Liver (tissue), 9 donors: ENCODE measurements around the gene PPP4C. TPM values are rescaled to one million over a fixed set of nuclear protein-coding genes. Genes with fewer than 3 reads are reported as not detected.

Experiments used
- DNase-seq: peaks from one replicate; pipeline ENCODE4 v3.0.0-alpha.2; 2017; ENCODE audit warnings: low spot score
- H3K27ac ChIP-seq, 2 donors: one replicate each; pipeline ENCODE4 v1.7.0; 2013; ENCODE audit warnings: inconsistent platforms in 2 of 2, low read length in 2 of 2, control low read depth in 1 of 2, low read depth in 1 of 2, mild to moderate bottlenecking in 1 of 2
- H3K27me3 ChIP-seq, 4 donors: one replicate each; pipeline versions ENCODE4 v1.6.1 to v1.7.0; 2013; ENCODE audit warnings: low read length in 3 of 4, inconsistent platforms in 1 of 4, mild to moderate bottlenecking in 1 of 4, moderate library complexity in 1 of 4; ENCODE audit not compliant: control insufficient read depth in 4 of 4, insufficient read depth in 4 of 4
- H3K36me3 ChIP-seq, 4 donors: one replicate each; pipeline versions ENCODE4 v1.6.1 to v1.7.0; 2013; ENCODE audit warnings: low read length in 3 of 4, mild to moderate bottlenecking in 3 of 4, low read depth in 1 of 4, moderate library complexity in 1 of 4; ENCODE audit not compliant: control insufficient read depth in 4 of 4, insufficient read depth in 3 of 4
- H3K4me1 ChIP-seq, 4 donors: one replicate each; pipeline versions ENCODE4 v1.6.1 to v1.7.0; 2013; ENCODE audit warnings: low read length in 3 of 4, mild to moderate bottlenecking in 3 of 4, moderate library complexity in 1 of 4; ENCODE audit not compliant: control insufficient read depth in 4 of 4, insufficient read depth in 4 of 4
- H3K4me3 ChIP-seq, 3 donors: one replicate each; pipeline versions ENCODE4 v1.6.1 to v1.7.0; 2013; ENCODE audit warnings: low read length in 3 of 3, control low read depth in 1 of 3, low read depth in 1 of 3, mild to moderate bottlenecking in 1 of 3
- H3K9ac ChIP-seq, 2 donors: one replicate each; pipeline ENCODE4 v1.7.0; 2013; ENCODE audit warnings: low read length in 2 of 2, mild to moderate bottlenecking in 2 of 2, moderate library complexity in 2 of 2, control low read depth in 1 of 2, low read depth in 1 of 2
- H3K9me3 ChIP-seq, 4 donors: one replicate each; pipeline versions ENCODE4 v1.6.1 to v1.7.0; 2013; ENCODE audit warnings: low read length in 3 of 4; ENCODE audit not compliant: control insufficient read depth in 4 of 4
- ATF3 ChIP-seq: IDR thresholded peaks from 2 replicates; pipeline ENCODE4 v1.6.1; 2016; ENCODE audit warnings: antibody characterized with exemption
- CTCF ChIP-seq: fragments of 150-350 bp; IDR thresholded peaks from 2 replicates; pipeline ENCODE4 v1.5.1; 2017; ENCODE audit warnings: improper control_type of control experiment, low read depth, low read length; ENCODE audit not compliant: missing input control
- EGR1 ChIP-seq, 2 donors: IDR thresholded peaks; 2 replicates each; pipeline ENCODE4 v1.6.1; 2016 to 2018; ENCODE audit warnings: antibody characterized with exemption in 2 of 2, low read depth in 2 of 2
- FOXA1 ChIP-seq: IDR thresholded peaks from 2 replicates; pipeline ENCODE4 v1.6.1; 2016; ENCODE audit warnings: antibody characterized with exemption
- FOXA2 ChIP-seq: IDR thresholded peaks from 2 replicates; pipeline ENCODE4 v1.6.1; 2016; ENCODE audit warnings: antibody characterized with exemption
- GABPA ChIP-seq, 2 donors: IDR thresholded peaks in 1 of 2; conservative IDR thresholded peaks in 1 of 2; 2 replicates each; pipeline ENCODE4 v1.6.1; 2016; ENCODE audit warnings: antibody characterized with exemption in 2 of 2, mild to moderate bottlenecking in 1 of 2, moderate library complexity in 1 of 2
- HNF4A ChIP-seq, 2 donors: conservative IDR thresholded peaks; 2 replicates each; pipeline ENCODE4 v1.6.1; 2016; ENCODE audit warnings: antibody characterized with exemption in 2 of 2, mild to moderate bottlenecking in 2 of 2
- HNF4G ChIP-seq: IDR thresholded peaks from 2 replicates; pipeline ENCODE4 v1.6.1; 2016; ENCODE audit warnings: antibody characterized with exemption
- JUND ChIP-seq, 2 donors: IDR thresholded peaks; 2 replicates each; pipeline ENCODE4 v1.6.1; 2016; ENCODE audit warnings: antibody characterized with exemption in 2 of 2
- MAX ChIP-seq: IDR thresholded peaks from 2 replicates; pipeline ENCODE4 v1.6.1; 2016; ENCODE audit warnings: antibody characterized with exemption
- NR2F2 ChIP-seq: IDR thresholded peaks from 2 replicates; pipeline ENCODE4 v1.6.1; 2016; ENCODE audit warnings: antibody characterized with exemption
- RAD21 ChIP-seq, 2 donors: IDR thresholded peaks; 2 replicates each; pipeline ENCODE4 v1.6.1; 2016; ENCODE audit warnings: antibody characterized with exemption in 2 of 2, mild to moderate bottlenecking in 2 of 2
- REST ChIP-seq: IDR thresholded peaks from 2 replicates; pipeline ENCODE4 v1.6.1; 2016; ENCODE audit warnings: antibody characterized with exemption, mild to moderate bottlenecking
- RXRA ChIP-seq, 2 donors: IDR thresholded peaks; 2 replicates each; pipeline ENCODE4 v1.6.1; 2017 to 2018; ENCODE audit warnings: antibody characterized with exemption in 2 of 2, mild to moderate bottlenecking in 1 of 2
- SP1 ChIP-seq: IDR thresholded peaks from 2 replicates; pipeline ENCODE4 v1.6.1; 2018; ENCODE audit warnings: antibody characterized with exemption, mild to moderate bottlenecking
- TAF1 ChIP-seq: conservative IDR thresholded peaks from 2 replicates; pipeline ENCODE4 v1.6.1; 2016; ENCODE audit warnings: antibody characterized with exemption, mild to moderate bottlenecking
- YY1 ChIP-seq: IDR thresholded peaks from 2 replicates; pipeline ENCODE4 v1.6.1; 2016; ENCODE audit warnings: antibody characterized with exemption, mild to moderate bottlenecking
- WGBS: extraction: QIAGEN DNeasy Blood & Tissue Kit; methylation state at CpG from one replicate; pipeline ENCODE4 v1.1.7; 2013; 5-methylcytosine and 5-hydroxymethylcytosine counted together
- polyA plus RNA-seq, 2 donors: library from polyadenylated mRNA; stranded (reverse) in 1 of 2; unstranded in 1 of 2; fragments of 200-250 nt in 1 of 2; fragments of >200 nt in 1 of 2; fragmentation: Nextera tagmentation in 1 of 2; extraction: Ambion mirVana in 1 of 2; gene quantifications; one replicate each; pipeline versions ENCODE4 v1.2.1 to v1.2.3, GENCODE V29; 2013 to 2015
- total RNA-seq, 2 donors: library from RNA; depleted of rRNA; stranded (reverse); fragments of >200 nt; gene quantifications; one replicate each; pipeline ENCODE4 v1.2.3, GENCODE V29; 2014
- donor health status: healthy.
- donor health status: healthy.
- donor health status: healthy.
- donor health status: healthy.
- donor health status: healthy.

Gene PPP4C
- total and polyA plus RNA-seq, 4 donors: 49.7 to 79.6 (median 62.5) TPM

- H3K27ac ChIP-seq: no peak overlapping the region
- 79% methylated on average over 3 of the region's 3 CpGs for WGBS
- TF ChIP-seq RXRA (IDR thresholded peaks at IDR 0.05) (no peak), FOXA2 (no peak), MAX (no peak), REST (no peak), EGR1 (IDR thresholded peaks at IDR 0.05; ENCODE audit: low read depth in 2 of 2) (no peak), GABPA (IDR thresholded peaks at IDR 0.05 in 1 of 2, conservative IDR thresholded peaks at IDR 0.05 in 1 of 2) (no peak), NR2F2 (no peak), FOXA1 (no peak), ATF3 (no peak), YY1 (no peak), RAD21 (IDR thresholded peaks at IDR 0.05) (no peak), SP1 (no peak), HNF4G (no peak), JUND (IDR thresholded peaks at IDR 0.05) (no peak), TAF1 (no peak), HNF4A (conservative IDR thresholded peaks at IDR 0.05) (no peak), CTCF (no peak)
These were observed 56.8 kb downstream of the PPP4C start for GRCh38 chr16:30132591-30132990.

More at GRCh38 chr16:30132591-30132990, 56.8 kb downstream of the PPP4C start:
- H3K9ac ChIP-seq: no peak overlapping the region
- no peaks in the 10 kb centered on the region for H3K9me3 ChIP-seq
- DNase-seq: no peak
- no peaks in the 10 kb centered on the region for H3K4me1 ChIP-seq
- no peaks in the 10 kb centered on the region for H3K27me3 ChIP-seq
- no peak overlapping the region for H3K4me3 ChIP-seq
- H3K36me3 ChIP-seq: no peaks in the 10 kb centered on the region

Other genes starting within 250 kb of the PPP4C start
- gene CDIPT, start 212.8 kb upstream of the PPP4C start, total RNA-seq: 10 to 100 TPM; 31.4 to 38.7 TPM
- gene CDIPT, start 212.8 kb upstream of the PPP4C start, polyA plus RNA-seq: 100 to 1,000 TPM in 1 of 2 donors, 10 to 100 TPM in 1; 38.1 to 102 TPM
- under 1 TPM; 0.25 to 0.37 TPM for gene SEZ6L2, start 176.4 kb upstream of the PPP4C start, total RNA-seq
- gene SEZ6L2, start 176.4 kb upstream of the PPP4C start, polyA plus RNA-seq: under 1 TPM; 0.24 to 0.35 TPM
- under 1 TPM in 1 of 2 donors, not detected in 1; 0.25 TPM for gene ASPHD1, start 175.5 kb upstream of the PPP4C start, total RNA-seq
- gene ASPHD1, start 175.5 kb upstream of the PPP4C start, polyA plus RNA-seq: under 1 TPM in 1 of 2 donors, not detected in 1; 0.28 TPM
- 10 to 100 TPM in 1 of 2 donors, 1 to 10 TPM in 1; 3.1 to 13.1 TPM for gene KCTD13, start 149.8 kb upstream of the PPP4C start, total RNA-seq
- gene KCTD13, start 149.8 kb upstream of the PPP4C start, polyA plus RNA-seq: 1 to 10 TPM; 2.7 to 4.4 TPM
- gene TMEM219, start 113.9 kb upstream of the PPP4C start, total RNA-seq: 10 to 100 TPM; 25.5 to 29.6 TPM
- 10 to 100 TPM; 64.1 to 75.9 TPM for gene TMEM219, start 113.9 kb upstream of the PPP4C start, polyA plus RNA-seq
- gene TAOK2, start 102.1 kb upstream of the PPP4C start, total RNA-seq: 10 to 100 TPM; 19.0 to 27.9 TPM
- gene TAOK2, start 102.1 kb upstream of the PPP4C start, polyA plus RNA-seq: 10 to 100 TPM in 1 of 2 donors, 1 to 10 TPM in 1; 2.2 to 12.9 TPM
- 10 to 100 TPM in 1 of 2 donors, 1 to 10 TPM in 1; 9.2 to 10.5 TPM for gene HIRIP3, start 80.4 kb upstream of the PPP4C start, total RNA-seq
- 1 to 10 TPM; 5.7 to 9.0 TPM for gene HIRIP3, start 80.4 kb upstream of the PPP4C start, polyA plus RNA-seq
- gene INO80E, start 79.8 kb upstream of the PPP4C start, total RNA-seq: 10 to 100 TPM; 11.7 to 24.8 TPM
- 10 to 100 TPM in 1 of 2 donors, 1 to 10 TPM in 1; 8.0 to 22.8 TPM for gene INO80E, start 79.8 kb upstream of the PPP4C start, polyA plus RNA-seq
- gene DOC2A, start 65.0 kb upstream of the PPP4C start, total RNA-seq: under 1 TPM in 1 of 2 donors, not detected in 1; 0.17 TPM
- gene DOC2A, start 65.0 kb upstream of the PPP4C start, polyA plus RNA-seq: under 1 TPM; 0.09 to 0.22 TPM
- not detected for gene C16orf92, start 52.8 kb upstream of the PPP4C start, total RNA-seq
- gene C16orf92, start 52.8 kb upstream of the PPP4C start, polyA plus RNA-seq: not detected
- under 1 TPM in 1 of 2 donors, not detected in 1; 0.65 TPM for gene TLCD3B, start 44.7 kb upstream of the PPP4C start, total RNA-seq
- gene TLCD3B, start 44.7 kb upstream of the PPP4C start, polyA plus RNA-seq: under 1 TPM in 1 of 2 donors, not detected in 1; 0.05 TPM
- 10 to 100 TPM; 96.8 to 99.3 TPM for gene ALDOA, start 10.2 kb upstream of the PPP4C start, total RNA-seq
- 100 to 1,000 TPM; 142 to 251 TPM for gene ALDOA, start 10.2 kb upstream of the PPP4C start, polyA plus RNA-seq
- gene TBX6, start 15.9 kb downstream of the PPP4C start, total RNA-seq: under 1 TPM; 0.09 to 0.25 TPM
- gene TBX6, start 15.9 kb downstream of the PPP4C start, polyA plus RNA-seq: under 1 TPM; 0.10 to 0.26 TPM
- gene YPEL3, start 20.2 kb downstream of the PPP4C start, total RNA-seq: 10 to 100 TPM; 10.5 to 42.7 TPM
- 10 to 100 TPM; 19.7 to 29.2 TPM for gene YPEL3, start 20.2 kb downstream of the PPP4C start, polyA plus RNA-seq
- gene GDPD3, start 37.5 kb downstream of the PPP4C start, total RNA-seq: under 1 TPM; 0.42 to 0.67 TPM
- gene GDPD3, start 37.5 kb downstream of the PPP4C start, polyA plus RNA-seq: under 1 TPM; 0.43 to 0.71 TPM
- 1 to 10 TPM; 3.7 to 8.7 TPM for gene MAPK3, start 47.2 kb downstream of the PPP4C start, total RNA-seq
- 10 to 100 TPM in 1 of 2 donors, 1 to 10 TPM in 1; 7.5 to 18.6 TPM for gene MAPK3, start 47.2 kb downstream of the PPP4C start, polyA plus RNA-seq
- 10 to 100 TPM; 12.7 to 26.7 TPM for gene CORO1A, start 107.6 kb downstream of the PPP4C start, total RNA-seq
- 10 to 100 TPM in 1 of 2 donors, 1 to 10 TPM in 1; 6.0 to 16.7 TPM for gene CORO1A, start 107.6 kb downstream of the PPP4C start, polyA plus RNA-seq
- gene BOLA2B, start 117.7 kb downstream of the PPP4C start, total RNA-seq: 10 to 100 TPM; 21.2 to 79.8 TPM
- gene BOLA2B, start 117.7 kb downstream of the PPP4C start, polyA plus RNA-seq: 10 to 100 TPM; 47.6 to 66.0 TPM
- gene SLX1A, start 117.9 kb downstream of the PPP4C start, total RNA-seq: 10 to 100 TPM; 37.1 to 37.9 TPM
- gene SLX1A, start 117.9 kb downstream of the PPP4C start, polyA plus RNA-seq: 10 to 100 TPM; 46.1 to 55.2 TPM
- 1 to 10 TPM; 2.8 to 9.4 TPM for gene SULT1A3, start 123.3 kb downstream of the PPP4C start, total RNA-seq
- 10 to 100 TPM; 12.6 to 13.8 TPM for gene SULT1A3, start 123.3 kb downstream of the PPP4C start, polyA plus RNA-seq
- 1 to 10 TPM; 1.3 to 1.5 TPM for gene NPIPB13, start 172.5 kb downstream of the PPP4C start, total RNA-seq
- 1 to 10 TPM in 1 of 2 donors, under 1 TPM in 1; 0.70 to 1.4 TPM for gene NPIPB13, start 172.5 kb downstream of the PPP4C start, polyA plus RNA-seq